Thymus (tissue), 11 donors: ENCODE results near the gene THAP11. TPM values are rescaled to one million over a fixed set of nuclear protein-coding genes. Genes with fewer than 3 reads are reported as not detected.
A peak's percentile ranks its signal among the peaks of the same experiment; 100 is the strongest.

Source experiments
- DNase-seq, 9 donors: peaks; one replicate each; pipeline ENCODE4 v3.0.0-alpha.2; 2013; ENCODE audit warnings: low spot score in 9 of 9, low read depth in 6 of 9, missing footprints in 1 of 9
- H3K27ac ChIP-seq, 2 donors: one replicate each; pipeline ENCODE4 v1.5.1; 2013; ENCODE audit warnings: control low read depth in 1 of 2, low read depth in 1 of 2, low read length in 1 of 2, mild to moderate bottlenecking in 1 of 2, moderate library complexity in 1 of 2
- H3K27me3 ChIP-seq, 2 donors: one replicate each; pipeline ENCODE4 v1.5.1; 2013; ENCODE audit warnings: low read length in 1 of 2; ENCODE audit not compliant: control insufficient read depth in 2 of 2, insufficient read depth in 1 of 2
- H3K36me3 ChIP-seq, 2 donors: one replicate each; pipeline ENCODE4 v1.5.1; 2013; ENCODE audit warnings: low read length in 1 of 2, mild to moderate bottlenecking in 1 of 2, moderate library complexity in 1 of 2; ENCODE audit not compliant: control insufficient read depth in 2 of 2, insufficient read depth in 2 of 2
- H3K4me1 ChIP-seq, 2 donors: one replicate each; pipeline ENCODE4 v1.5.1; 2013; ENCODE audit warnings: low read length in 2 of 2; ENCODE audit not compliant: control insufficient read depth in 2 of 2, insufficient read depth in 2 of 2
- H3K4me3 ChIP-seq, 2 donors: one replicate each; pipeline ENCODE4 v1.5.1; 2013; ENCODE audit warnings: low read length in 2 of 2, control low read depth in 1 of 2, mild to moderate bottlenecking in 1 of 2
- H3K9me3 ChIP-seq, 2 donors: one replicate each; pipeline ENCODE4 v1.5.1; 2013; ENCODE audit warnings: low read length in 1 of 2, mild to moderate bottlenecking in 1 of 2; ENCODE audit not compliant: control insufficient read depth in 2 of 2, insufficient read depth in 1 of 2
- WGBS: extraction: QIAGEN DNeasy Blood & Tissue Kit; methylation state at CpG from one replicate; pipeline ENCODE4 v1.1.7; 2013; 5-methylcytosine and 5-hydroxymethylcytosine counted together
- polyA plus RNA-seq: library from polyadenylated mRNA; stranded (reverse); fragments of 200-250 nt; gene quantifications from one replicate; pipeline ENCODE4 v1.2.3, GENCODE V29; 2013
- total RNA-seq: library from RNA; stranded (reverse); fragments of 120-200 nt; gene quantifications from one replicate; pipeline ENCODE4 v1.2.4, GENCODE V29; 2013
- donor health status: healthy.

THAP11 gene
- total and polyA plus RNA-seq, 2 donors: 25.7 to 38.2 TPM

GRCh38 chr16:67873435-67874370, 31.6 kb downstream of the THAP11 start:
- H3K9me3 ChIP-seq: peaks cover 0 to 4% of the 10 kb centered on the region in 2 donors
- H3K27ac ChIP-seq: peak overlapping the region; percentile 10 to 76
- 16% methylated on average over 23 of the region's 23 CpGs for WGBS
- no peak for DNase-seq
- H3K4me1 ChIP-seq: peaks cover 13 to 22% of the 10 kb centered on the region in 2 donors
- H3K27me3 ChIP-seq: no peaks in the 10 kb centered on the region
- H3K36me3 ChIP-seq: peaks cover 49 to 67% of the 10 kb centered on the region in 2 donors
- peak overlapping the region; percentile 86 to 89 for H3K4me3 ChIP-seq

GRCh38 chr16:67874372-67874771, 32.3 kb downstream of the THAP11 start:
- Histone ChIP-seq H3K36me3 (peaks cover 49 to 68% of the 10 kb centered on the region in 2 donors), H3K9me3 (peaks cover 0 to 5% of the 10 kb centered on the region in 2 donors), H3K27ac (no peak overlapping the region), H3K4me1 (peaks cover 13 to 22% of the 10 kb centered on the region in 2 donors), H3K27me3 (no peaks in the 10 kb centered on the region), H3K4me3 (peak overlapping the region in 1 of 2 donors; percentile 89)
- WGBS: 93% methylated on average over 3 of the region's 3 CpGs
- DNase-seq: no peak

- H3K4me1 ChIP-seq: peaks cover 13 to 21% of the 10 kb centered on the region in 2 donors
- no peak overlapping the region for H3K4me3 ChIP-seq
- DNase-seq: no peak
- peaks cover 0 to 9% of the 10 kb centered on the region in 2 donors for H3K9me3 ChIP-seq
- 98% methylated on average over 11 of the region's 11 CpGs for WGBS
- peaks cover 64 to 75% of the 10 kb centered on the region in 2 donors for H3K36me3 ChIP-seq
- H3K27ac ChIP-seq: no peak overlapping the region
- no peaks in the 10 kb centered on the region for H3K27me3 ChIP-seq
These were observed 34.9 kb downstream of the THAP11 start for GRCh38 chr16:67877064-67877463.

DNA sequence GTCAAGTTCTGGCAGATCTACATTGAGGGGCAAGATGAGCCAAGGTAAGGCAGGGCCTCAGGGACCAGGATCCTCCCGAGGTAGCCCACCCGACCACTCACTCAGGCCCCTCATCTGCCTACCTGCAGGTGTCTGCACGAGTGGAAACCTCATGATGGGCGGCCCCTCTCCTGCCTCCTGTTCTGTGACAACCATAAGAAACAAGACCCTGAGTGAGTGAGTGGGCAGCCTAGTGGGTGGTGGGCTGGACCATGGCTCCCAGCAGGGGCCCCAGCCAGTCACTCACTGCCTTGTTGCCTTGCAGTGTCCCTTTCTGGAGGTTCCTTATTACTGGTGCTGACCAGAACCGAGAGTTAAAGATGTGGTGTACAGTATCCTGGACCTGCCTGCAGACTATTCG, 36.1 kb downstream of the THAP11 start:
- Histone ChIP-seq H3K9me3 (peaks cover 0 to 9% of the 10 kb centered on the region in 2 donors), H3K4me3 (no peak overlapping the region), H3K27me3 (no peaks in the 10 kb centered on the region), H3K4me1 (peaks cover 9 to 14% of the 10 kb centered on the region in 2 donors), H3K27ac (no peak overlapping the region), H3K36me3 (peaks cover 76 to 85% of the 10 kb centered on the region in 2 donors)
- no peak for DNase-seq
- 98% methylated on average over 6 of the region's 6 CpGs for WGBS

DNA sequence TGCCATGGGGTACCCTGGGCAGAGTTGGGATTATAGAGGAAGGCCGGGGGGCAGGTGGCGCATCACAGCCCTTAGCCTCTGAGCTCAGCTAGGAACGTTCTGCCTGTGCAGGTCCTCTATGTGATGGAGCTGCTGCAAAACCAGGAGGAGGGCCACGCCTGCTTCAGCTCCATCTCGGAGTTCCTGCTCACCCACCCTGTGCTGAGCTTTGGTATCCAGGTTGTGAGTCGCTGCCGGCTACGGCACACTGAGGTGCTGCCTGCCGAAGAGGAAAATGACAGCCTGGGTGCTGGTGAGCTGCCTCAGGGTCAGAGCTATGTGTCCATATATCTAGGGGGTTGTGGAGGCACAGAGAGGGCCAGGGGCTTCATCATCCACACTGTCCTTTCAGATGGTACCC, 36.7 kb downstream of the THAP11 start:
- 98% methylated on average over 9 of the region's 9 CpGs for WGBS
- Histone ChIP-seq H3K27me3 (no peaks in the 10 kb centered on the region), H3K4me3 (no peak overlapping the region), H3K9me3 (peaks cover 0 to 9% of the 10 kb centered on the region in 2 donors), H3K36me3 (peaks cover 82 to 91% of the 10 kb centered on the region in 2 donors), H3K27ac (no peak overlapping the region), H3K4me1 (peaks cover 7 to 9% of the 10 kb centered on the region in 2 donors)
- no peak for DNase-seq

DNA sequence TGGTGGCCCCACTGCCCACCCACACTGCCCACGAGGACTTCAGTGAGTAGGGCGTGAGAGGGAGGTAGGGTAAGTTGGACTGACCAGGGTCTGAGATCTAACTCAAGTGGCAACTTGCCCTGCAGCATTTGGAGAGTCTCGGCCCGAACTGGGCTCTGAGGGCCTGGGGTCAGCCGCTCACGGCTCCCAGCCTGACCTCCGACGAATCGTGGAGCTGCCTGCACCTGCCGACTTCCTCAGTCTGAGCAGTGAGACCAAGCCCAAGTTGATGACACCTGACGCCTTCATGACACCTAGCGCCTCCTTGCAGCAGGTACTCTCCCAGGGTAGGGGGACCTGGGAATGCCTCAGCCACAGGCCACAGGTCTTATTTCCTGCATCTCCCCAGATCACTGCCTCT, 37.3 kb downstream of the THAP11 start:
- H3K27ac ChIP-seq: no peak overlapping the region
- peaks cover 2 to 3% of the 10 kb centered on the region in 2 donors for H3K4me1 ChIP-seq
- 99% methylated on average over 12 of the region's 12 CpGs for WGBS
- peaks cover 88 to 94% of the 10 kb centered on the region in 2 donors for H3K36me3 ChIP-seq
- no peak for DNase-seq
- H3K27me3 ChIP-seq: no peaks in the 10 kb centered on the region
- no peak overlapping the region for H3K4me3 ChIP-seq
- H3K9me3 ChIP-seq: peaks cover 0 to 9% of the 10 kb centered on the region in 2 donors

DNA sequence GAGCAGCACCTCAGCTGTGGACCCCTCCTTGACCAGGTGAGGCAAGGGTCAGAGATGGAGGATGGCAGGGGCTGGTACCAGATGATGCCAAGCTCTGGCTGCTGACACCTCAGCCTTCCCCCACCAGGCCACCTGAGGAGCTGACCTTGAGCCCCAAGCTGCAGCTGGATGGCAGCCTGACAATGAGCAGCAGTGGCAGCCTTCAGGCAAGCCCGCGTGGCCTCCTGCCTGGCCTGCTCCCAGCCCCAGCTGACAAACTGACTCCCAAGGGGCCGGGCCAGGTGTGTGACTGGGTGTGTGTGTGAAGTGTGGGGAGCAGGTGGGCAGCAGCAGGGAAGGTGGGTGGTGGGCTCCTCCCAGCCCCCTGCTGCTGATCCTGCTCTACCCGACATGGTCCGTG, 37.8 kb downstream of the THAP11 start:
- Histone ChIP-seq H3K4me1 (no peaks in the 10 kb centered on the region), H3K9me3 (peaks cover 0 to 9% of the 10 kb centered on the region in 2 donors), H3K4me3 (no peak overlapping the region), H3K36me3 (peaks cover 93 to 95% of the 10 kb centered on the region in 2 donors), H3K27me3 (no peaks in the 10 kb centered on the region), H3K27ac (no peak overlapping the region)
- 97% methylated on average over 5 of the region's 5 CpGs for WGBS
- no peak for DNase-seq

DNA sequence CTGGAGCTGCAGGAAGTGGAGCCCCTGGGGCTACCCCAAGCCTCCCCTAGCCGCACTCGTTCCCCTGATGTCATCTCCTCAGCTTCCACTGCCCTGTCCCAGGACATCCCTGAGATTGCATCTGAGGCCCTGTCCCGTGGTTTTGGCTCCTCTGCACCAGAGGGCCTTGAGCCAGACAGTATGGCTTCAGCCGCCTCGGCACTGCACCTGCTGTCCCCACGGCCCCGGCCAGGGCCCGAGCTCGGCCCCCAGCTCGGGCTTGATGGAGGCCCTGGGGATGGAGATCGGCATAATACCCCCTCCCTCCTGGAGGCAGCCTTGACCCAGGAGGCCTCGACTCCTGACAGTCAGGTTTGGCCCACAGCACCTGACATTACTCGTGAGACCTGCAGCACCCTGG, 38.5 kb downstream of the THAP11 start:
- DNase-seq: no peak
- Histone ChIP-seq H3K4me3 (no peak overlapping the region), H3K4me1 (no peaks in the 10 kb centered on the region), H3K9me3 (peaks cover 0 to 9% of the 10 kb centered on the region in 2 donors), H3K36me3 (peaks cover 97 to 99% of the 10 kb centered on the region in 2 donors), H3K27ac (no peak overlapping the region), H3K27me3 (no peaks in the 10 kb centered on the region)
- WGBS: 98% methylated on average over 13 of the region's 13 CpGs

GRCh38 chr16:67881621-67882161, 39.6 kb downstream of the THAP11 start:
- H3K36me3 ChIP-seq: peaks cover 98 to 100% of the 10 kb centered on the region in 2 donors
- no peaks in the 10 kb centered on the region for H3K4me1 ChIP-seq
- 98% methylated on average over 21 of the region's 21 CpGs for WGBS
- no peak for DNase-seq
- H3K9me3 ChIP-seq: peaks cover 0 to 9% of the 10 kb centered on the region in 2 donors
- no peaks in the 10 kb centered on the region for H3K27me3 ChIP-seq
- H3K27ac ChIP-seq: no peak overlapping the region
- H3K4me3 ChIP-seq: no peak overlapping the region
